WTC11 (cell line): Measurements from ENCODE around the gene TPPP3. TPM values are rescaled to one million over a fixed set of nuclear protein-coding genes. Genes with fewer than 3 reads are reported as not detected.

Experiments
- ATAC-seq: fragments of 200-7000 bp; cut with Tn5 transposase; 2 replicates; pipeline ENCODE4 v1.10.0; 2021; ENCODE audit warnings: mild to moderate bottlenecking, moderate library complexity
- CTCF ChIA-PET: fragments of 300-600 bp; sonication (Branson Sonifier 250); formaldehyde crosslinking; loops from one replicate; lab custom pipeline; 2021; ENCODE audit warnings: antibody characterized with exemption; lab: Charles Lee
- POLR2A ChIA-PET: fragments of 350-600 bp; sonication (Branson Sonifier 250); formaldehyde crosslinking; loops from one replicate; lab custom pipeline; 2021; ENCODE audit warnings: antibody characterized with exemption; lab: Charles Lee
- DNase-seq: peaks from one replicate; pipeline ENCODE4 v3.0.0; 2021; ENCODE audit warnings: low spot score
- H3K27ac Mint-ChIP-seq: 2 replicates; pipeline ENCODE4 v1.8.0; 2021; ENCODE audit warnings: mixed read lengths
- H3K27me3 Mint-ChIP-seq: 2 replicates; pipeline ENCODE4 v1.8.0; 2021; ENCODE audit warnings: low read depth, mild to moderate bottlenecking, moderate library complexity, mixed read lengths
- H3K36me3 Mint-ChIP-seq: 2 replicates; pipeline ENCODE4 v1.8.0; 2021; ENCODE audit warnings: mixed read lengths
- H3K4me1 Mint-ChIP-seq: 2 replicates; pipeline ENCODE4 v1.8.0; 2022; ENCODE audit warnings: mixed read lengths
- H3K4me3 Mint-ChIP-seq: 2 replicates; pipeline ENCODE4 v1.8.0; 2021; ENCODE audit warnings: mild to moderate bottlenecking, moderate library complexity, mixed read lengths
- H3K9me3 Mint-ChIP-seq: 2 replicates; pipeline ENCODE4 v1.8.0; 2021; ENCODE audit warnings: mixed read lengths
- ARID4B ChIP-seq: sonication (generic); formaldehyde crosslinking; IDR thresholded peaks from 2 replicates; pipeline ENCODE4 v1.8.0; 2023; ENCODE audit warnings: missing genetic modification reagents, mild to moderate bottlenecking, borderline replicate concordance
- CDX4 ChIP-seq: fragments of 250-450 bp; sonication (Bioruptor Pico); IDR thresholded peaks from 2 replicates; pipeline ENCODE4 v1.9.0; 2021; ENCODE audit warnings: moderate library complexity, mild to moderate bottlenecking, inconsistent platforms, borderline replicate concordance
- E2F1 ChIP-seq: sonication (generic); formaldehyde crosslinking; IDR thresholded peaks from 2 replicates; pipeline ENCODE4 v1.8.0; 2022; ENCODE audit warnings: mild to moderate bottlenecking, missing genetic modification reagents
- E2F5 ChIP-seq: sonication (generic); formaldehyde crosslinking; IDR thresholded peaks from 2 replicates; pipeline ENCODE4 v1.8.1; 2022; ENCODE audit warnings: mild to moderate bottlenecking, moderate library complexity, missing genetic modification reagents
- FOXP1 ChIP-seq: sonication (generic); formaldehyde crosslinking; IDR thresholded peaks from 2 replicates; pipeline ENCODE4 v1.8.0; 2022; ENCODE audit warnings: missing genetic modification reagents, mild to moderate bottlenecking, moderate library complexity, borderline replicate concordance
- MLX ChIP-seq: sonication (generic); formaldehyde crosslinking; IDR thresholded peaks from 2 replicates; pipeline ENCODE4 v1.8.1; 2023; ENCODE audit warnings: mild to moderate bottlenecking, missing genetic modification reagents, moderate library complexity
- NR2C2 ChIP-seq: sonication (generic); formaldehyde crosslinking; IDR thresholded peaks from 2 replicates; pipeline ENCODE4 v1.8.0; 2022; ENCODE audit warnings: mild to moderate bottlenecking, missing genetic modification reagents
- PRDM15 ChIP-seq: sonication (generic); formaldehyde crosslinking; IDR thresholded peaks from 2 replicates; pipeline ENCODE4 v1.8.0; 2022; ENCODE audit warnings: missing genetic modification reagents
- RORB ChIP-seq: fragments of 250-450 bp; sonication (Bioruptor Pico); IDR thresholded peaks from 2 replicates; pipeline ENCODE4 v1.9.0; 2021; ENCODE audit warnings: mild to moderate bottlenecking
- TP53 ChIP-seq: sonication (generic); formaldehyde crosslinking; IDR thresholded peaks from 2 replicates; pipeline ENCODE4 v1.8.1; 2023; ENCODE audit warnings: mild to moderate bottlenecking, missing genetic modification reagents
- ZNF317 ChIP-seq: sonication (generic); formaldehyde crosslinking; IDR thresholded peaks from 2 replicates; pipeline ENCODE4 v1.8.1; 2023; ENCODE audit warnings: low read depth, mild to moderate bottlenecking, moderate library complexity, missing genetic modification reagents, borderline replicate concordance
- ZNF532 ChIP-seq: fragments of 250-450 bp; sonication (Bioruptor Pico); IDR thresholded peaks from 2 replicates; pipeline ENCODE4 v1.9.0; 2021; ENCODE audit warnings: mild to moderate bottlenecking, borderline replicate concordance
- ZNF671 ChIP-seq: fragments of 250-450 bp; sonication (Bioruptor Pico); IDR thresholded peaks from 2 replicates; pipeline ENCODE4 v1.8.0; 2021; ENCODE audit warnings: mild to moderate bottlenecking
- total RNA-seq: library from RNA; stranded (reverse); gene quantifications from 3 replicates; pipeline ENCODE4 v1.2.3, GENCODE V29; 2021

The TPPP3 gene
- total RNA-seq, 1 experiment from 2014 or later = 0.74 TPM

GRCh38 chr16:67391424-67392300 is 1.6 kb downstream of the TPPP3 start (continued):
- TF ChIP-seq CDX4 (CRISPR knock-in tag) (no peak), E2F1 (CRISPR knock-in tag) (no peak), TP53 (CRISPR knock-in tag) (no peak), ZNF671 (CRISPR knock-in tag) (no peak)
- TF ChIP-seq, all 79 proteins: peak for 0

- H3K4me1 Mint-ChIP-seq = peaks cover 26% of the 10 kb centered on the region
- H3K9me3 Mint-ChIP-seq = no peaks in the 10 kb centered on the region
- ChIA-PET CTCF (interaction anchor here (0.6 to 6.8 kb wide), 8 partner anchors 9 to 236 kb away, joined by 3 to 36 read pairs (median 4); partner anchors contain the start of genes HSD11B2, KCTD19 and LRRC36), POLR2A (no interaction called here)
- peaks cover 53% of the 10 kb centered on the region for H3K27me3 Mint-ChIP-seq
- DNase-seq (no peak), ATAC-seq (no peak)
- no peak overlapping the region for H3K4me3 Mint-ChIP-seq
- no peak overlapping the region for H3K27ac Mint-ChIP-seq
- H3K36me3 Mint-ChIP-seq = no peaks in the 10 kb centered on the region
- TF ChIP-seq ZNF317 (CRISPR knock-in tag) (no peak), ARID4B (CRISPR knock-in tag) (no peak), FOXP1 (CRISPR knock-in tag) (no peak), ZNF532 (CRISPR knock-in tag) (no peak), E2F5 (CRISPR knock-in tag) (no peak), PRDM15 (CRISPR knock-in tag) (no peak), MLX (no peak), NR2C2 (CRISPR knock-in tag) (no peak), RORB (CRISPR knock-in tag) (no peak)
These were observed 2.4 kb downstream of the TPPP3 start for GRCh38 chr16:67390816-67391423.
